Calu3 (cell line): Measurements from ENCODE around the gene SPDEF. TPM values are rescaled to one million over a fixed set of nuclear protein-coding genes. Genes with fewer than 3 reads are reported as not detected.

Experiments used
- BruUV-seq: library from RNA; stranded (reverse); fragments of 400-500 nt; replicated peaks from 2 replicates; lab custom pipeline; 2021; lab: Mats Ljungman, UMichigan
- CTCF ChIA-PET: fragments of 300-600 bp; sonication (Branson Sonifier 250); formaldehyde crosslinking; loops from one replicate; lab custom pipeline; 2022; ENCODE audit warnings: antibody characterized with exemption; lab: Charles Lee
- DNase-seq: peaks from one replicate; pipeline ENCODE4 v3.0.0; 2022
- H3K27ac Mint-ChIP-seq: one replicate; pipeline ENCODE4 v1.8.0; 2022; ENCODE audit warnings: mixed read lengths; ENCODE audit not compliant: unreplicated experiment
- H3K27me3 Mint-ChIP-seq: one replicate; pipeline ENCODE4 v1.8.0; 2022; ENCODE audit warnings: mixed read lengths; ENCODE audit not compliant: unreplicated experiment
- H3K36me3 Mint-ChIP-seq: one replicate; pipeline ENCODE4 v1.8.0; 2022; ENCODE audit warnings: mild to moderate bottlenecking, moderate library complexity, mixed read lengths; ENCODE audit not compliant: insufficient read depth, unreplicated experiment
- H3K4me1 Mint-ChIP-seq: one replicate; pipeline ENCODE4 v1.8.0; 2022; ENCODE audit warnings: mild to moderate bottlenecking, low read depth, mixed read lengths; ENCODE audit not compliant: unreplicated experiment
- H3K4me3 Mint-ChIP-seq: one replicate; pipeline ENCODE4 v1.8.0; 2022; ENCODE audit warnings: mild to moderate bottlenecking, low read depth, moderate library complexity, mixed read lengths; ENCODE audit not compliant: unreplicated experiment
- H3K9me3 Mint-ChIP-seq: one replicate; pipeline ENCODE4 v1.8.0; 2022; ENCODE audit warnings: low read depth, mixed read lengths; ENCODE audit not compliant: unreplicated experiment
- intact Hi-C: fragments of 100-400 bp; cut with micrococcal nuclease; formaldehyde crosslinking; loops from one replicate; pipeline ENCODE4 v1.10.0; 2022; ENCODE audit not compliant: unreplicated experiment
- total RNA-seq: library from RNA; stranded (reverse); gene quantifications from 2 replicates; pipeline ENCODE4 v1.2.3, GENCODE V29; 2022
- TF ChIP-seq, protein P1 (sequence below): fragments of 200-600 bp; IDR thresholded peaks from one replicate; pipeline ENCODE4 v1.8.0; 2022; ENCODE audit warnings: antibody characterized with exemption; ENCODE audit not compliant: unreplicated experiment

SPDEF gene
- total RNA-seq, 1 experiment from 2014 or later = 7.9 TPM

DNA sequence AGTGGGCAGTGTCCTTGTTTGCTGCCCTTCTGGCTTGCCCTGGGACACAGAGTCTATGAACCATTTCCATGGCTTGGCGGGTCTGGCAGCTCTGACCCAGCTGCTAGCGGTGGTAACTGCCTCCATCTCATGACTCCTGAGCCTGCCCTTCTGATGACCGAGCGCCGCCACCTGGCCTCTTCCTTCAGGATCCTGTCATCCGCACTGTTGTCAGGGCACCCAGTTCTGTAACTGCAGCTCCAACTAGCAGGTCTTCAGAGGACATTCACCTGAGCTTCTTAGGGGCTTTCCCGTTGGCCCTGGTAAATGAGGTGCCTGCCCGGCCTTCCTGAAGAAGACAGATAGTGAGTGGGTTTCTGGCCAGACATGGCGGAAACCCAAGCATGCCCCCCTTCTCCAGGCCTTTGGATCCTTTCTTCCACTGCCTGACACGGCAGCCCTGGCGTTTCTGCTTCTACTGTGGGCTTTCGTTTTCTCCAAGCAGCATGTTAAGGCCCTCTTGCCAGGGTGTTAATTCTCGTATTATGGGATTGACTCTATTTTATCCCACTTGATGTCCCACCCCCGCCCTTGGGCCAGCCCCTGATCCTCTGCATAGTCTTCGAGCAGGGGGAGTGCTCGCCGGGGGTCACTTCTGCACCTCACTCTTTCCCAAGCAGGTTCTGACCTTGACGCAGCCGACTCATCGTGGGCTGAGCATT, 65.6 kb downstream of the SPDEF start:
- BruUV-seq = no TSS peak
- H3K4me3 Mint-ChIP-seq = no peak overlapping the region
- CTCF ChIA-PET = interaction anchor here (0.7 kb wide), 1 partner anchor 15 kb away, joined by 3 read pairs; no protein-coding TSS in a partner anchor

DNA sequence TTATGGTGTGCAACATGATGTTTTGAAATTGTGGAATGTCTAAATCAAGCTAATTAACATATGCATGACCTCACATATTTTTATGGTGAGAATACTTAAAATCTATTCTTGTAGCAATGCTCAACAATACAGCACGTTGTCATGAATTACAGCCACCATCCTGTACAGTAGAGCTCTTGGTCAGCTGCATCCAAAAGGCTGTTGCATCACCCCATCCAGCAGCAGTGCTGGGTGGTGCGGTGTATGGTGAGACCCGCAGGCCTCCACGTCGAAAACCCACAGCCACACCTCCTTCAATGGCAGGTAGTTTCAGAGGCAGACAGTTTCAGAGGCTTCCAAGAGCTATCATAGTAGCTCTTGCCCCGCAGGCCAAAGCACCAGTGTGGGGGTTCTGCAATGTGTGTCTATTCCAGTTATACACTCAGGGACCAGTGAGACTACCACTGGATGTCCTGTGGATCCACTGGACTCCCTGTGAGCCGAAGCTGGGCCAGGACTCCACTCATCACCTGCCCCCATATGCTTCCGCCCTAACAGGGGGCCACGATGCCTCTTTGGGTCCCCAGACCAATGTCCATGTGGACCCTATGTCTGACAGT, 66.8 kb downstream of the SPDEF start:
- Mint-ChIP-seq H3K27me3 (peaks cover 16% of the 10 kb centered on the region), H3K9me3 (no peaks in the 10 kb centered on the region), H3K27ac (no peak overlapping the region), H3K36me3 (no peaks in the 10 kb centered on the region), H3K4me3 (no peak overlapping the region), H3K4me1 (peaks cover 11% of the 10 kb centered on the region)
- DNase-seq = no peak
- CTCF ChIA-PET = interaction anchor here (0.6 to 0.7 kb wide), 3 partner anchors 14 to 1031 kb away, joined by 3 to 4 read pairs (median 4); no protein-coding TSS in a partner anchor
- BruUV-seq = no TSS peak
- intact Hi-C loops = no loop called here
- TF ChIP-seq, protein P1, sequence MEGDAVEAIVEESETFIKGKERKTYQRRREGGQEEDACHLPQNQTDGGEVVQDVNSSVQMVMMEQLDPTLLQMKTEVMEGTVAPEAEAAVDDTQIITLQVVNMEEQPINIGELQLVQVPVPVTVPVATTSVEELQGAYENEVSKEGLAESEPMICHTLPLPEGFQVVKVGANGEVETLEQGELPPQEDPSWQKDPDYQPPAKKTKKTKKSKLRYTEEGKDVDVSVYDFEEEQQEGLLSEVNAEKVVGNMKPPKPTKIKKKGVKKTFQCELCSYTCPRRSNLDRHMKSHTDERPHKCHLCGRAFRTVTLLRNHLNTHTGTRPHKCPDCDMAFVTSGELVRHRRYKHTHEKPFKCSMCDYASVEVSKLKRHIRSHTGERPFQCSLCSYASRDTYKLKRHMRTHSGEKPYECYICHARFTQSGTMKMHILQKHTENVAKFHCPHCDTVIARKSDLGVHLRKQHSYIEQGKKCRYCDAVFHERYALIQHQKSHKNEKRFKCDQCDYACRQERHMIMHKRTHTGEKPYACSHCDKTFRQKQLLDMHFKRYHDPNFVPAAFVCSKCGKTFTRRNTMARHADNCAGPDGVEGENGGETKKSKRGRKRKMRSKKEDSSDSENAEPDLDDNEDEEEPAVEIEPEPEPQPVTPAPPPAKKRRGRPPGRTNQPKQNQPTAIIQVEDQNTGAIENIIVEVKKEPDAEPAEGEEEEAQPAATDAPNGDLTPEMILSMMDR = no peak

More for the DNA sequence above, 65.6 kb downstream of the SPDEF start:
- TF ChIP-seq, protein P1 = no peak
- peaks cover 28% of the 10 kb centered on the region for H3K27me3 Mint-ChIP-seq
- H3K9me3 Mint-ChIP-seq = no peaks in the 10 kb centered on the region
- H3K36me3 Mint-ChIP-seq = no peaks in the 10 kb centered on the region
- H3K27ac Mint-ChIP-seq = no peak overlapping the region
- no peaks in the 10 kb centered on the region for H3K4me1 Mint-ChIP-seq
- no peak for DNase-seq
- intact Hi-C loops = no loop called here

Other genes with a start within 250 kb of the SPDEF start
- gene NUDT3, start 163.7 kb downstream of the SPDEF start, total RNA-seq = 43.9 and 48.4 TPM in 2 replicates
- gene RPS10, start 130.3 kb downstream of the SPDEF start, total RNA-seq = 1,887 and 2,049 TPM in 2 replicates
- gene PACSIN1, start 90.3 kb downstream of the SPDEF start, total RNA-seq = 0.26 and 0.69 TPM in 2 replicates
- gene ILRUN, start 140.4 kb upstream of the SPDEF start, total RNA-seq = 137 and 145 TPM in 2 replicates
- gene SNRPC, start 201.2 kb upstream of the SPDEF start, total RNA-seq = 221 and 231 TPM in 2 replicates
- 33.4 and 34.8 TPM in 2 replicates for gene BLTP3A, start 235.8 kb upstream of the SPDEF start, total RNA-seq